GM19468 (cell line): ENCODE data around the gene MC1R.

ENCODE experiments used
- ATAC-seq: cut with Tn5 transposase; IDR thresholded peaks from one replicate; pipeline ENCODE4 v1.9.1; 2021; ENCODE audit warnings: mild to moderate bottlenecking, moderate library complexity, moderate number of reproducible peaks; ENCODE audit not compliant: unreplicated experiment; ENCODE audit errors: extremely low read depth

The MC1R gene

GRCh38 chr16:89895482-89896250, 23.0 kb upstream of the MC1R start:
- no peak for ATAC-seq

DNA sequence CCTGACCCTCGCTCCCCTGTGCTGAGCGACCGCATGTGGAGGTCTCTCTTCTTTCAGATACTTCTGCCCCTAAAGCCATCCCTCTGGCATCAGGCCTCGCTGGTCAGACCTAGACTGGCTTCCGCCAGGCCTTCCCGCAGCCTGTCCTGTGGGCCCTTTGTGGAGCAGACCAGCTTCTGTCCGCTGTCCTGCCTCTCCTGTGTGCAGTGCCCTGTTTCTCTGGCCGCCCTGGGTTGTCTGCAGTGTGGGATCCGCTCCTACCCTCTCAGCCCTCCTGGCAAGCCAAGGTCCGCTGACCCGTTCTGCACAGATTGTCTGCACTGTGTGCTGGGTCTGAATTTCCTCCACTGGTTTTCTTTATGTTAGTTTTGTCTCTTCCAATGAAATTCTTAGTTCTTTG, 21.5 kb upstream of the MC1R start:
- no peak for ATAC-seq

- ATAC-seq: no peak
Measured at GRCh38 chr16:89898201-89898967, 20.3 kb upstream of the MC1R start.

GRCh38 chr16:89899879-89900481, 18.7 kb upstream of the MC1R start:
- ATAC-seq: no peak

DNA sequence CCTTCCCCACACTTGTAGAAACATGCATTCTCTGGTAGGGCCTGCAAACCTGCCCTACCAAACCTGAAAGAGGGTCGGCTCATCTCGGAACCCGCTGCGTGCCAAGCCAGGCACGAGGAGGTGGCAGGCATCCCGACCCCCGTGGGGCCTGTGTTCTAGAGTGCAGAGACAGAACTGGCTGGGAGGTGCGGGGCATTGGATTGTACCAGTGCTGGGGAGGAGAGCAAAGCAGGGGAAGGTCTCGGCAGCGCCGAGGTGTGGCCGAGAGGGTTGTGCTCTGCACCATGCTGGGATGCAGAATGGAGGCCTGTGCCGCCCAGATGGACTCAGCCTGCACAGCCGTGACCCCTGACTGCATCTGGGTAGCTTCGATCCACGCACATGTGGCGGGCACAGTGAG, 17.8 kb upstream of the MC1R start:
- no peak for ATAC-seq

- no peak for ATAC-seq
Measured at GRCh38 chr16:89902980-89903379, 15.7 kb upstream of the MC1R start.

DNA sequence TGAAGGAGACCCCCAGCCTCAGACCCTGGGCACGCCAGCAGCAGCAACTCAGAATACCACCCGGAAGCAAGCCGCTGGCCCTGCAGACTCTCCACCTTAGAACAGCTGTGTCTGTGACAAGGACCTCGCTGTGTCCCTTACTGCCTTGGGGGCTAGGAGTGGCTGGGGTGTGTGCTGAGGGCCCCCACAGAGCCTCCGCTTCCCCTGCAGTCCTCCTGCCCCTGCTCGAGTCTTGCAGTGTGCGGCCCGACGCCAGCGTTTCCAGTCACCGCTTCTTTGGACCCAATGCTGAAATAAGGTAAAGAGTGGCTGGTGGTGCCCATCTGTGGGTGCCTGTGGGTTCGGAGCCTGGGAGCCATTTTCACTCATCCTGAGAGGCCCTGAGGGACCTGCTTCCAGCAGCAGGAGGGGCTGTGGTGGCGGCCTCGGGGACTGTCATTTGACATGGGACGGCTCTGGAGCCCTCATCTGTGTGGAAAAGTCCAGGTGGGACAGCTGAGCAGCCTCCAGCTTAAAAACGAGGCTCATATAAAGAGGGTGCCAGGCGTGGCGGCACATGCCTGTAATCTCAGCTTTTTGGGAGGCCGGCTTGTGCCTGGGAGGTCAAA, 14.7 kb upstream of the MC1R start:
- no peak for ATAC-seq

- no peak for ATAC-seq
Measured at GRCh38 chr16:89904606-89905510, 13.8 kb upstream of the MC1R start.

DNA sequence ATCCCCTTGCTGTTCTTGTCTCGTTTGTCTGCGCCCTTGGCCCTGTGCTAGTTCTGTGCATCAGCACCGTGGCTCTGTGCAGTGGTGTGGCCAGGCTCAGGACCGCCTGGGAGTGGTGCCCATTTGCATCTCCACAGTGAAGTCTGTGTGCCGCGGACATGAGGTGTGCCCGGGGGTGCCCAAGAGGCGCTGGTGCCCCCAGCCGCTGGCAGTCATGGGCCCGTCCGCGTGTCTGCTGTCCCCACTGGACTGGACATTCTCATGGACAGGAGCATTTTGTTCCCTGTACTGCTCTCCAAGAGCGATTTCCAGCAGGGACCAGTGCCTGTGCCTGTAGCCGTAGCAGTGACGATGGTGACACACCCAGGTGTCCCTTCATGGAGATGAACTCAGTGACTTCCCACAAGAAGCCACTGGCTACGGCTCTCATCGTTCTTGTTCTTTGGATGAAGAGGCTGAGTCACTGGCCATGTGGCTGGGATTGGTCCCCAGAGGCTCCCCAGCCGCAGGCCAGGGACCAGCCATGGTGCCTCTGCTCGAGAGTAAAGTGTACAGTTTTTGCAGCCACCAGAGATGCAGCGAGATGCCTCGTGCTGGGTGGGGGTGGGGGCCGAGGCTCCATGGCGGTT, 13.0 kb upstream of the MC1R start:
- no peak for ATAC-seq

- no peak for ATAC-seq
Measured at GRCh38 chr16:89906140-89907025, 12.3 kb upstream of the MC1R start.

GRCh38 chr16:89907055-89907814, 11.4 kb upstream of the MC1R start:
- ATAC-seq: no peak

DNA sequence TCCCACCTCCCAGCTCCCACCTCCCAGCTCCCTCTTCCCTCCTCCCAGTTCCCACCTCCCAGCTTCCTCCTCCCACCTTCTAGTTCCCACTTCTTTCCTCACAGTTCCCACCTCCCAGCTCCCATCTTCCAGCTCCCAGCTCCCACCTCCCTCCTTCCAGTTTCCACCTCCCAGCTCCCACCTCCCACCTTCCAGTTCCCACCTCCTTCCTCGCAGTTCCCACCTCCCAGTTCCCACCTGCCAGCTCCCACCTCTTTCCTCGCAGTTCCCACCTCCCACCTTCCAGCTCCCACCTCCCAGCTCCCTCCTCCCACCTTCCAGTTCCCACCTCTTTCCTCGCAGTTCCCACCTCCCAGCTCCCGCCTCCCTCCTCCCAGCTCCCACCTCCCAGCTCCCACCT, 10.4 kb upstream of the MC1R start:
- no peak for ATAC-seq

GRCh38 chr16:89909777-89910716, 8.6 kb upstream of the MC1R start:
- no peak for ATAC-seq

GRCh38 chr16:89910717-89911354, 7.8 kb upstream of the MC1R start:
- ATAC-seq: no peak

DNA sequence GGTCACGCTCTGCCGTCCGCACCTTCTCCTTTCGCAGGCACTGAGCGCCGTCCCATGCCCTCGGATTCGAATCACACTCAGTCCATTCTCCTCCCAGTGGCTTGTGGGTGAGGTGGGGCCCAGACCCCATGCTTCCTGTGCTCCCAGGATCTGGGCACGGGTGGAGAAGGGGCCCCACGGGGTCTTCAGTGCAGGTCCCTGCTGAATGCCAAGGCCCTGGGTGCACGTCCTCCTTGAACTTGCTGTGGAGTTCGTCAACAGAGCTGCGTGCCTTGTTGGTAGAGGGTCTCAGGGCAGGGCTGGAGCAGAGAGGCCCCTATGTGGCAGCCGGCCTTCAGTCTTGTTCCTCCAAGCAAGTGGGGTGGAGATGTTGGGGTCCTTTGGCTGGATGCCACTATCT, 7.3 kb upstream of the MC1R start:
- ATAC-seq: no peak

GRCh38 chr16:89912143-89912542, 6.5 kb upstream of the MC1R start:
- ATAC-seq: no peak
